Measurements from ENCODE around the gene ARHGEF11.

GRCh38 chr1:156894711-156895454 lies 150.7 kb downstream of the ARHGEF11 start:
- TF ChIP-seq, protein P1, sequence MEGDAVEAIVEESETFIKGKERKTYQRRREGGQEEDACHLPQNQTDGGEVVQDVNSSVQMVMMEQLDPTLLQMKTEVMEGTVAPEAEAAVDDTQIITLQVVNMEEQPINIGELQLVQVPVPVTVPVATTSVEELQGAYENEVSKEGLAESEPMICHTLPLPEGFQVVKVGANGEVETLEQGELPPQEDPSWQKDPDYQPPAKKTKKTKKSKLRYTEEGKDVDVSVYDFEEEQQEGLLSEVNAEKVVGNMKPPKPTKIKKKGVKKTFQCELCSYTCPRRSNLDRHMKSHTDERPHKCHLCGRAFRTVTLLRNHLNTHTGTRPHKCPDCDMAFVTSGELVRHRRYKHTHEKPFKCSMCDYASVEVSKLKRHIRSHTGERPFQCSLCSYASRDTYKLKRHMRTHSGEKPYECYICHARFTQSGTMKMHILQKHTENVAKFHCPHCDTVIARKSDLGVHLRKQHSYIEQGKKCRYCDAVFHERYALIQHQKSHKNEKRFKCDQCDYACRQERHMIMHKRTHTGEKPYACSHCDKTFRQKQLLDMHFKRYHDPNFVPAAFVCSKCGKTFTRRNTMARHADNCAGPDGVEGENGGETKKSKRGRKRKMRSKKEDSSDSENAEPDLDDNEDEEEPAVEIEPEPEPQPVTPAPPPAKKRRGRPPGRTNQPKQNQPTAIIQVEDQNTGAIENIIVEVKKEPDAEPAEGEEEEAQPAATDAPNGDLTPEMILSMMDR (IDR thresholded peaks at IDR 0.05; ENCODE audit: low read depth, low read length), result no peak
- TF ChIP-seq, protein P2, sequence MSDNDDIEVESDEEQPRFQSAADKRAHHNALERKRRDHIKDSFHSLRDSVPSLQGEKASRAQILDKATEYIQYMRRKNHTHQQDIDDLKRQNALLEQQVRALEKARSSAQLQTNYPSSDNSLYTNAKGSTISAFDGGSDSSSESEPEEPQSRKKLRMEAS (IDR thresholded peaks at IDR 0.05; ENCODE audit: low read depth, low read length), result no peak
- no peak for TF ChIP-seq POLR2A (IDR thresholded peaks at IDR 0.05; ENCODE audit: extremely low read depth, insufficient read length)

Measured in NB4 (cell line).